Tibial nerve (tissue), 4 donors: ENCODE measurements around the gene TSN. TPM values are rescaled to one million over a fixed set of nuclear protein-coding genes. Genes with fewer than 3 reads are reported as not detected.
A peak's percentile ranks its signal among the peaks of the same experiment; 100 is the strongest.
"Not testable (repeated sequence)": the region's sequence is repeated elsewhere in the genome, so short reads cannot be mapped to it uniquely, and the experiment has no call there.

Source experiments
- DNase-seq, 2 donors: peaks; one replicate each; pipeline ENCODE4 v3.0.0-alpha.2; 2019; ENCODE audit warnings: low spot score in 2 of 2
- H3K27ac ChIP-seq, 4 donors: fragments of 200-600 bp; sonication (generic) in 3 of 4; one replicate each; pipeline ENCODE4 v1.5.1; 2017 to 2019; ENCODE audit warnings: mild to moderate bottlenecking in 1 of 4
- H3K27me3 ChIP-seq, 2 donors: fragments of 200-600 bp; sonication (generic) in 1 of 2; one replicate each; pipeline versions ENCODE4 v1.5.1 to v1.6.0; 2017 to 2019
- H3K36me3 ChIP-seq, 3 donors: fragments of 200-600 bp; sonication (generic); one replicate each; pipeline ENCODE4 v1.5.1; 2018 to 2019
- H3K4me1 ChIP-seq, 4 donors: fragments of 200-600 bp; sonication (generic) in 3 of 4; one replicate each; pipeline ENCODE4 v1.5.1; 2017 to 2019
- H3K4me3 ChIP-seq, 4 donors: fragments of 200-600 bp; sonication (generic) in 3 of 4; one replicate each; pipeline ENCODE4 v1.5.1; 2017 to 2019; ENCODE audit warnings: mild to moderate bottlenecking in 1 of 4, moderate library complexity in 1 of 4
- H3K9me3 ChIP-seq, 4 donors: fragments of 200-600 bp; sonication (generic) in 3 of 4; one replicate each; pipeline ENCODE4 v1.5.1; 2017 to 2019
- CTCF ChIP-seq, 5 experiments: fragments of 200-600 bp in 3 of 5; fragments of 450-650 bp in 2 of 5; sonication (generic) in 3 of 5; IDR thresholded peaks; one replicate each; pipeline ENCODE4 v1.5.1; 2016 to 2019; ENCODE audit warnings: antibody characterized with exemption in 5 of 5, mild to moderate bottlenecking in 3 of 5, moderate library complexity in 2 of 5
- EP300 ChIP-seq, 2 donors: sonication (generic); formaldehyde crosslinking; IDR thresholded peaks; one replicate each; pipeline ENCODE4 v1.6.1; 2017; ENCODE audit warnings: antibody characterized with exemption in 2 of 2, mild to moderate bottlenecking in 1 of 2
- POLR2A ChIP-seq, 2 donors: fragments of 450-650 bp; IDR thresholded peaks; one replicate each; pipeline ENCODE4 v1.6.1; 2017; ENCODE audit warnings: antibody characterized with exemption in 2 of 2, mild to moderate bottlenecking in 2 of 2, moderate library complexity in 2 of 2
- WGBS, 2 donors: methylation state at CpG; one replicate each; pipeline ENCODE4 v1.1.5; 2018; 5-methylcytosine and 5-hydroxymethylcytosine counted together
- total RNA-seq, 4 donors: library from RNA; depleted of rRNA; stranded (reverse); fragments of >200 nt; gene quantifications; one replicate each; pipeline ENCODE4 v1.1.0, GENCODE V29; 2016

Gene TSN
- total RNA-seq, 4 donors from 2014 or later: 32.7 to 50.9 (median 37.4) TPM

GRCh38 chr2:121731366-121731765 is 24.1 kb upstream of the TSN start:
- H3K36me3 ChIP-seq: peaks cover 2 to 85% (median 38%) of the 10 kb centered on the region in 3 donors
- 87 to 93% methylated on average over 6 of the region's 6 CpGs for WGBS, 2 donors

GRCh38 chr2:121734544-121734943 is 20.9 kb upstream of the TSN start:
- peaks cover 2 to 54% (median 16%) of the 10 kb centered on the region in 3 donors for H3K36me3 ChIP-seq
- peaks cover 0 to 23% (median 8%) of the 10 kb centered on the region in 4 donors for H3K4me1 ChIP-seq
- not testable (repeated sequence) for H3K4me3 ChIP-seq, H3K27me3 ChIP-seq, H3K9me3 ChIP-seq, DNase-seq, H3K27ac ChIP-seq
- 91 to 92% methylated on average over 11 of the region's 11 CpGs for WGBS, 2 donors

More at GRCh38 chr2:121731366-121731765, 24.1 kb upstream of the TSN start:
- peaks cover 0 to 18% (median 8%) of the 10 kb centered on the region in 4 donors for H3K4me1 ChIP-seq
- no peak overlapping the region for H3K4me3 ChIP-seq
- H3K27ac ChIP-seq: no peak overlapping the region
- H3K9me3 ChIP-seq: no peaks in the 10 kb centered on the region
- DNase-seq: no peak
- TF ChIP-seq POLR2A (IDR thresholded peaks at IDR 0.05): no peak
- TF ChIP-seq EP300 (IDR thresholded peaks at IDR 0.05): no peak
- TF ChIP-seq CTCF (IDR thresholded peaks at IDR 0.05): no peak
- no peaks in the 10 kb centered on the region for H3K27me3 ChIP-seq

GRCh38 chr2:121735518-121736074 is 19.9 kb upstream of the TSN start:
- no peak for DNase-seq
- H3K36me3 ChIP-seq: peaks cover 2 to 43% (median 8%) of the 10 kb centered on the region in 3 donors
- no peaks in the 10 kb centered on the region for H3K9me3 ChIP-seq
- H3K4me3 ChIP-seq: peak overlapping the region; percentile 79 to 98 (median 84)
- H3K27me3 ChIP-seq: no peaks in the 10 kb centered on the region
- TF ChIP-seq POLR2A (IDR thresholded peaks at IDR 0.05) (no peak), CTCF (IDR thresholded peaks at IDR 0.05) (no peak), EP300 (IDR thresholded peaks at IDR 0.05) (no peak)
- H3K4me1 ChIP-seq: peaks cover 0 to 23% (median 8%) of the 10 kb centered on the region in 4 donors
- peak overlapping the region in 3 of 4 donors; percentile 50 to 91 (median 83) for H3K27ac ChIP-seq
- WGBS, 2 donors: 25 to 31% methylated on average over 10 of the region's 10 CpGs

GRCh38 chr2:121736140-121736461 is 19.4 kb upstream of the TSN start:
- H3K9me3 ChIP-seq: no peaks in the 10 kb centered on the region
- peaks cover 0 to 23% (median 8%) of the 10 kb centered on the region in 4 donors for H3K4me1 ChIP-seq
- H3K4me3 ChIP-seq: peak overlapping the region; percentile 79 to 98 (median 84)
- WGBS, 2 donors: 0% methylated on average over 8 of the region's 8 CpGs
- no peaks in the 10 kb centered on the region for H3K27me3 ChIP-seq
- peaks cover 2 to 38% (median 3%) of the 10 kb centered on the region in 3 donors for H3K36me3 ChIP-seq
- H3K27ac ChIP-seq: peak overlapping the region; percentile 50 to 91 (median 80)
- TF ChIP-seq EP300 (IDR thresholded peaks at IDR 0.05) (no peak), CTCF (IDR thresholded peaks at IDR 0.05) (no peak), POLR2A (IDR thresholded peaks at IDR 0.05) (no peak)
- no peak for DNase-seq

- DNase-seq: peak; percentile 99
- peak in 1 of 5 experiments; percentile 29 for TF ChIP-seq CTCF (IDR thresholded peaks at IDR 0.05)
- peak; percentile 70 to 85 for TF ChIP-seq EP300 (IDR thresholded peaks at IDR 0.05)
- TF ChIP-seq POLR2A (IDR thresholded peaks at IDR 0.05): peak in 1 of 2 donors; percentile 50
- Histone ChIP-seq H3K4me3 (peak within 1 kb of the TSS; percentile 79 to 98 (median 84)), H3K36me3 (peaks cover 0 to 32% (median 2%) of the 10 kb centered on the region in 3 donors), H3K9me3 (no peaks in the 10 kb centered on the region), H3K4me1 (peaks cover 0 to 23% (median 8%) of the 10 kb centered on the region in 4 donors), H3K27ac (peak within 1 kb of the TSS; percentile 50 to 91 (median 82)), H3K27me3 (no peaks in the 10 kb centered on the region)
- WGBS, 2 donors: 0 to 1% methylated on average over 51 to 70 of the region's 93 CpGs
These were observed 18.8 kb upstream of the TSN start, which contains the start of gene NIFK for GRCh38 chr2:121736462-121737336. TSS of gene NIFK (minus strand) at chr2:121736875. CDS start at chr2:121736850, 25 bp downstream.
